Fibroblast of lung (primary cell): ENCODE measurements around the gene ASTN2. TPM values are rescaled to one million over a fixed set of nuclear protein-coding genes. Genes with fewer than 3 reads are reported as not detected.

Experiments used
- DNase-seq, 2 donors: peaks; one replicate each; pipeline versions ENCODE4 v3.0.0 to v3.0.0-alpha.2; 2010; ENCODE audit warnings: low read depth in 2 of 2
- H2AFZ ChIP-seq: 2 replicates; pipeline ENCODE4 v1.5.1; 2012; ENCODE audit warnings: low read length, control low read depth, inconsistent platforms
- H3K27ac ChIP-seq: 2 replicates; pipeline ENCODE4 v1.5.1; 2011; ENCODE audit warnings: low read length, control low read depth; ENCODE audit not compliant: insufficient read depth
- H3K27me3 ChIP-seq: 2 replicates; pipeline ENCODE4 v1.5.1; 2011; ENCODE audit warnings: mild to moderate bottlenecking, low read length; ENCODE audit not compliant: control insufficient read depth, insufficient read depth
- H3K36me3 ChIP-seq: 2 replicates; pipeline ENCODE4 v1.5.1; 2011; ENCODE audit warnings: low read length; ENCODE audit not compliant: control insufficient read depth, insufficient read depth
- H3K4me1 ChIP-seq: 2 replicates; pipeline ENCODE4 v1.5.1; 2011; ENCODE audit warnings: low read length; ENCODE audit not compliant: control insufficient read depth, insufficient read depth; ENCODE audit errors: extremely low read depth
- H3K4me2 ChIP-seq: 2 replicates; pipeline ENCODE4 v1.5.1; 2011; ENCODE audit warnings: low read length, control low read depth; ENCODE audit not compliant: insufficient read depth; ENCODE audit errors: extremely low read depth
- H3K4me3 ChIP-seq, 4 experiments: fragments of 200-600 bp in 1 of 4; sonication (generic) in 1 of 4; replicated peaks in 1 of 4; 2 replicates each; pipeline ENCODE4 v1.5.1; 2011 to 2016; ENCODE audit warnings: low read length in 4 of 4, low read depth in 3 of 4, mild to moderate bottlenecking in 3 of 4, control low read depth in 2 of 4, inconsistent platforms in 1 of 4, mixed read lengths in 1 of 4; ENCODE audit not compliant: insufficient read depth in 1 of 4; ENCODE audit errors: control extremely low read depth in 1 of 4
- H3K79me2 ChIP-seq: 2 replicates; pipeline ENCODE4 v1.5.1; 2012; ENCODE audit warnings: mild to moderate bottlenecking, low read length, inconsistent platforms; ENCODE audit not compliant: control insufficient read depth, insufficient read depth
- H3K9ac ChIP-seq: 2 replicates; pipeline ENCODE4 v1.5.1; 2011; ENCODE audit warnings: mild to moderate bottlenecking, low read length, control low read depth; ENCODE audit not compliant: insufficient read depth
- H3K9me3 ChIP-seq: 2 replicates; pipeline ENCODE4 v1.5.1; 2012; ENCODE audit warnings: low read depth, low read length; ENCODE audit not compliant: control insufficient read depth, insufficient read depth
- H4K20me1 ChIP-seq: 2 replicates; pipeline ENCODE4 v1.5.1; 2011; ENCODE audit warnings: low read length; ENCODE audit not compliant: control insufficient read depth, insufficient read depth; ENCODE audit errors: extremely low read depth
- CTCF ChIP-seq, 2 donors: IDR thresholded peaks in 1 of 2; conservative IDR thresholded peaks in 1 of 2; 1 replicate in 1 of 2; 2 replicates in 1 of 2; pipeline ENCODE4 v1.5.1; 2011 to 2012; ENCODE audit warnings: low read length in 2 of 2, control low read depth in 1 of 2, inconsistent platforms in 1 of 2, low read depth in 1 of 2, mild to moderate bottlenecking in 1 of 2
- EZH2 ChIP-seq: IDR thresholded peaks from 2 replicates; pipeline ENCODE4 v1.5.1; 2012; ENCODE audit warnings: low read length, control low read depth, mild to moderate bottlenecking; ENCODE audit errors: missing control alignments
- polyA plus RNA-seq, 2 donors: library from polyadenylated mRNA; depleted of rRNA in 1 of 2; stranded (reverse) in 1 of 2; unstranded in 1 of 2; fragments of >200 nt; gene quantifications; 2 replicates each; pipeline ENCODE4 v1.2.1, GENCODE V29; 2011 to 2012; ENCODE audit warnings: missing spikeins in 1 of 2
- total RNA-seq: library from RNA; depleted of rRNA; stranded (reverse); fragments of >200 nt; gene quantifications from 2 replicates; pipeline ENCODE4 v1.2.1, GENCODE V29; 2014

The ASTN2 gene
- total and polyA plus RNA-seq, 2 donors (not counting 1 experiment from before 2014, with no cell fraction given): 2.2 to 19.2 TPM

DNA sequence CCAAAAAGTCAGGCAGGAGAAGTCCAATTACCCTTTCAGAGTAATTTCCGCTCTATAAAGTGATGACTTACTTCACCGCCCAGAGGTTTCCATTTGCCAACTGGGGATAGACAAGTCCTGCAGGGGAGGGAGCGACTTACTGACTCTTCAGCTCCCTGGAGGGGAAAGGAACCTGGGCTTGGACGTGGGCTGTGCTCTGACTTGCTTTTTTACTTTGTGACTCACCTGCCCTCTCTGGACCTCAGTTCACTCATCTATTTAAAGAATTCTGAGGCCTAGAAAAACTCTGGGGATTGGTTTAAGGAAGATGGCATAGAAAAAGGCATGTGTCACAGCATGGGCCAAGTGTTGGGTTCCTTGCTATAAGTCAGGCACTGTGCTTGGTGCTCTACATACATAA lies 908.2 kb downstream of the ASTN2 start:
- Histone ChIP-seq H3K9me3 (no peaks in the 10 kb centered on the region), H3K4me1 (no peaks in the 10 kb centered on the region), H3K79me2 (no peaks in the 10 kb centered on the region), H2AFZ (no peak overlapping the region), H3K27me3 (no peaks in the 10 kb centered on the region), H3K4me2 (no peak overlapping the region), H3K4me3 (no peak overlapping the region), H3K9ac (no peak overlapping the region), H3K36me3 (no peaks in the 10 kb centered on the region), H3K27ac (no peak overlapping the region), H4K20me1 (no peaks in the 10 kb centered on the region)
- TF ChIP-seq EZH2: no peak
- TF ChIP-seq CTCF (conservative IDR thresholded peaks at IDR 0.05 in 1 of 2, IDR thresholded peaks at IDR 0.05 in 1 of 2; ENCODE audit: low read depth in 1 of 2, low read length in 2 of 2): no peak
- DNase-seq: peak in 1 of 2 donors; percentile 56

DNA sequence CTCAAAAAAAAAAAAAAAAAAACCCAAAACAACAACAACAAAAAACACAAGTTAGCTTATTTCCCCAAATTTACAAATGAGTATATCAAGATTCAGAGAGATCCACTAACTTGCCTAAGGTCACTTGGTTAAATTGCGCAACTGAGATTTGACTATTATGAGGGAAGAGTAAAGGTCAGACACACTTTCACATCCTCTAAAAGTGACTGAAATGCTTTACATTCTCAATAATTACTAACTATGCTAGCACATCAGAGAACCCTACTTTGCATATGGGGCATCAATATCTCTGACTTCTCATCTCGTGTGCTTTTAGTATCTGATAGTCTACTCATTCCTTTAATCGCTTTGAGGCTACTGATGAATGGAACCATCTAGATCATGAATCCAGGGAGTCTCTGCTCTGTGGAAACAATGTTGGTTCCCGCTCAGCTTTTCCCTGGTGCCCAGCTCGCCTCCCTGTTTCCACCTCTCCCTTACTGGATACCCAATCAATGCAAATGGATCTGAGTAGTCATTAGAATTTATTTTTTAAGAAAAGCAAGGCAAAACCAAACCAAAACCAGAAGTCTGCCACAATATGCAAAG lies 909.9 kb downstream of the ASTN2 start:
- Histone ChIP-seq H3K36me3 (no peaks in the 10 kb centered on the region), H2AFZ (no peak overlapping the region), H4K20me1 (no peaks in the 10 kb centered on the region), H3K4me2 (no peak overlapping the region), H3K4me3 (no peak overlapping the region), H3K27ac (no peak overlapping the region), H3K4me1 (no peaks in the 10 kb centered on the region), H3K9ac (no peak overlapping the region), H3K27me3 (no peaks in the 10 kb centered on the region), H3K79me2 (no peaks in the 10 kb centered on the region), H3K9me3 (no peaks in the 10 kb centered on the region)
- DNase-seq: no peak
- TF ChIP-seq CTCF (conservative IDR thresholded peaks at IDR 0.05 in 1 of 2, IDR thresholded peaks at IDR 0.05 in 1 of 2; ENCODE audit: low read depth in 1 of 2, low read length in 2 of 2) (no peak), EZH2 (no peak)

GRCh38 chr9:116504081-116504480 lies 910.8 kb downstream of the ASTN2 start:
- no peak for TF ChIP-seq CTCF (conservative IDR thresholded peaks at IDR 0.05 in 1 of 2, IDR thresholded peaks at IDR 0.05 in 1 of 2; ENCODE audit: low read depth in 1 of 2, low read length in 2 of 2)
- H3K9me3 ChIP-seq: no peaks in the 10 kb centered on the region
- no peaks in the 10 kb centered on the region for H3K36me3 ChIP-seq
- no peak overlapping the region for H3K4me3 ChIP-seq
- no peak overlapping the region for H3K4me2 ChIP-seq
- H3K9ac ChIP-seq: no peak overlapping the region
- no peaks in the 10 kb centered on the region for H3K4me1 ChIP-seq
- no peaks in the 10 kb centered on the region for H4K20me1 ChIP-seq
- DNase-seq: no peak
- no peak overlapping the region for H2AFZ ChIP-seq
- H3K79me2 ChIP-seq: no peaks in the 10 kb centered on the region
- H3K27ac ChIP-seq: no peak overlapping the region
- H3K27me3 ChIP-seq: no peaks in the 10 kb centered on the region
